Muscle layer of colon (tissue), 2 donors: ENCODE results near the gene SIK1.

Experiments
- H3K27ac ChIP-seq: one replicate; pipeline ENCODE4 v1.7.0; 2013; ENCODE audit warnings: low read depth, mild to moderate bottlenecking, low read length, moderate library complexity
- H3K27me3 ChIP-seq, 2 donors: one replicate each; pipeline ENCODE4 v1.7.0; 2013; ENCODE audit warnings: low read length in 2 of 2, mild to moderate bottlenecking in 2 of 2; ENCODE audit not compliant: insufficient read depth in 2 of 2, control insufficient read depth in 1 of 2
- H3K36me3 ChIP-seq: one replicate; pipeline ENCODE4 v1.7.0; 2013; ENCODE audit warnings: mild to moderate bottlenecking, low read length; ENCODE audit not compliant: insufficient read depth
- H3K4me1 ChIP-seq: one replicate; pipeline ENCODE4 v1.7.0; 2013; ENCODE audit warnings: mild to moderate bottlenecking, low read length; ENCODE audit not compliant: insufficient read depth
- H3K4me3 ChIP-seq, 2 donors: one replicate each; pipeline ENCODE4 v1.7.0; 2013; ENCODE audit warnings: low read length in 2 of 2, low read depth in 1 of 2, mild to moderate bottlenecking in 1 of 2, moderate library complexity in 1 of 2
- H3K9ac ChIP-seq: one replicate; pipeline ENCODE4 v1.7.0; 2013; ENCODE audit warnings: low read length
- H3K9me3 ChIP-seq: one replicate; pipeline ENCODE4 v1.7.0; 2013; ENCODE audit warnings: mild to moderate bottlenecking, low read length
- donor health status: abdominal sarcoma.
- donor health status: Adenocarcinoma of cecum.

SIK1 gene

DNA sequence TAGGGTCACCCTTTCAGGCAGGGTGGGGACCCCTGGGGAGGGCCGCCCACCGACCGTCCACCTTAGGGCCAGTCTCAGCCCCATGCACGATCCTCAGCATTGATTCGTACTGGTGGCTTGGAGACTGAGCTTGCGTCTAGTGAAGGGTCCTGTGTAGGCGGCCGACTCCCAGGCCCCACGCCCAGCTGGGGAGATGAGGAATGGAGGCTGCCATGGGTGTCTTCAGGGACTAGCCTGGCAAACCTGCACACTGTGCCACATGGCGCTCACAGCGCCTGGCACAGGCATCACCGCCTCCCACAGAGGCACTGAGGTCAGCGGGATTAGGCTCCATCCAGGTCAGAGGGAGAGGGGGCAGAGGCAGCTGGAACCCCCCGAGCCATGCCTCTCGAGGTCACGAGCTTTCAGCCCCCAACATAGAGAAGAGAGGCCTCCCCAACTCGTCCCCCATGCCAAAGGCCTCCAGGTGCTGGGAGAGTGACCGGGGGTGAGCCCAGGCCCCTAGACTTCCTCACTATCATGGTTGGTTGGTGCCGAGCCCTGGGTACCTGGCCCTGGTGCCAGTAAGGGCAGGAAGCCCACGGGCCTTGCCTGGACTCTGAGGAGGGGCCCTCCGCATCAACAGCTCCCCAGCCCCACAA, 51.0 kb downstream of the SIK1 start:
- no peaks in the 10 kb centered on the region for H3K9me3 ChIP-seq
- H3K4me1 ChIP-seq = no peaks in the 10 kb centered on the region
- H3K4me3 ChIP-seq = no peak overlapping the region
- no peaks in the 10 kb centered on the region for H3K27me3 ChIP-seq
- no peaks in the 10 kb centered on the region for H3K36me3 ChIP-seq
- no peak overlapping the region for H3K27ac ChIP-seq
- no peak overlapping the region for H3K9ac ChIP-seq

DNA sequence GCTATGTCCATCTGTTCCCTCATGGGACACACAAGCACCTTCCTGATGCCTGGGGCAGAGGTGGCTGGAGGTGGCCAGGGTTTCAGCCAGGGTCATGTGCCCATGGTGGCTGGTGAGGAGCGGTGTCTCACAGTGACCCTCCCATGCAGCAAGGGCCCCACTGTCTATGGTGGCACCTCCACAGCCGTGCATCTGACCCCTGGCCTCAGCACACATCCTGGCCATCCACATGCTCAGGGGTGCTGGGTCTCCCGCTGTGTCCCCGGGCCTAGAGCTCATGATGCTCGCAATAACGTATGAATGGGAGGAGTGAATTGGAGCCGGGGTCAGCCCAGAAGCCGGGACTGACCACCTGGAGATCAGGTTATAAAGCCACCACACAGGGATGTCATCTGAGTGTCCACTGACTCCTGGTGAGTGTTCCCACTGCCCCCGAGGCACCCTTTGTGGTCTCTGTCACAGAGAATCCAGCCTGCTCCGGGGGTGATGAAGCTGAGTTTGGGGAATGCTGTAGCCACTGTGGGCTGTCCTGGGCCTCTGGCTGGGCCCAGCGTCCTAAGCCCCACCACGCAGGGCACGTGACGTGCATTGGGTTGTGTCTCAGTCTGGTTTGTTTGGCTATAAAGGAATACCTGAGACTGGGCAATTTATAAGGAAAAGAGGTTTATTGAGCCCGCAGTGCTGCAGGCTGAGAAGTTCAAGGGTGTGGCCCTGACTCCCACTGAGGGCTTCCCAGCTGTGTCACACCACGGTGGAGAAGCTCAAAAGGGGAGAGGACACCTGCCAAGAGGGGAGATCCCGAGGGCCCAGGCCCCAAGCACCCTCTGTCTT, 51.7 kb downstream of the SIK1 start:
- H3K27ac ChIP-seq = no peak overlapping the region
- no peaks in the 10 kb centered on the region for H3K27me3 ChIP-seq
- no peaks in the 10 kb centered on the region for H3K9me3 ChIP-seq
- no peaks in the 10 kb centered on the region for H3K4me1 ChIP-seq
- no peaks in the 10 kb centered on the region for H3K36me3 ChIP-seq
- H3K4me3 ChIP-seq = no peak overlapping the region
- no peak overlapping the region for H3K9ac ChIP-seq

DNA sequence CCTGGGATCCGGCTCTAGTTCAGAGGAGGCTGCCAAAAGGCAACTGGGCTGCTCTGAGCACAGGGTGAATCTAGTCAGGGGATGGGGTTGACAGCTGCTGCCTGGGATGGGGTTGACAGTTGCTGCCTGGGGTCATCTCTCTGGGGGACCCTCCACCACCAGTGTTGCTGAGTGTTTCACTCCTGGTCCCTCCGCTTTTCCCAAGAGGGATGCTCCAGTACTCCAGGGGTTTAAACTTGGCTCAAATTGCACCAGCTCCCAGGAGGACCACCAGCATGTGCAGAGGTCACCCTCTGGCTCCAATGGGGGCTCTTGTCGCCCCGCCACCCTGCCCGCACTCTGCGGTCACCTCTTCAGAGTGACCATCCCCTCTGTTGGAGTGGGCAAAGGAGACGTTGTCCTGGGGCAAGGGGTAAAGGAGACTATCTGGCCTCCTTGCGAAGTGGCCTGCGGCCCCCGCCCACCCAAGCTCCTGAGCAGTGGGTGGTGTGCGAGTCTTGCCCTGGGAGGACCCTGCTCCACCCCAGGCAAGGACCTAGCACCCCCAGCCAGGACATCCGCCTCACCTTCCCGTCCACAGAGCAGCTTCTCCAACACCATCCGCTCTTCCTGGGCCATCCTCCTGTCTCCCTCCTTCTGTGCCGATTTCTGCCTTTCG, 52.6 kb downstream of the SIK1 start:
- no peaks in the 10 kb centered on the region for H3K9me3 ChIP-seq
- no peak overlapping the region for H3K9ac ChIP-seq
- H3K4me1 ChIP-seq = no peaks in the 10 kb centered on the region
- H3K27ac ChIP-seq = no peak overlapping the region
- H3K27me3 ChIP-seq = no peaks in the 10 kb centered on the region
- no peak overlapping the region for H3K4me3 ChIP-seq
- H3K36me3 ChIP-seq = no peaks in the 10 kb centered on the region

DNA sequence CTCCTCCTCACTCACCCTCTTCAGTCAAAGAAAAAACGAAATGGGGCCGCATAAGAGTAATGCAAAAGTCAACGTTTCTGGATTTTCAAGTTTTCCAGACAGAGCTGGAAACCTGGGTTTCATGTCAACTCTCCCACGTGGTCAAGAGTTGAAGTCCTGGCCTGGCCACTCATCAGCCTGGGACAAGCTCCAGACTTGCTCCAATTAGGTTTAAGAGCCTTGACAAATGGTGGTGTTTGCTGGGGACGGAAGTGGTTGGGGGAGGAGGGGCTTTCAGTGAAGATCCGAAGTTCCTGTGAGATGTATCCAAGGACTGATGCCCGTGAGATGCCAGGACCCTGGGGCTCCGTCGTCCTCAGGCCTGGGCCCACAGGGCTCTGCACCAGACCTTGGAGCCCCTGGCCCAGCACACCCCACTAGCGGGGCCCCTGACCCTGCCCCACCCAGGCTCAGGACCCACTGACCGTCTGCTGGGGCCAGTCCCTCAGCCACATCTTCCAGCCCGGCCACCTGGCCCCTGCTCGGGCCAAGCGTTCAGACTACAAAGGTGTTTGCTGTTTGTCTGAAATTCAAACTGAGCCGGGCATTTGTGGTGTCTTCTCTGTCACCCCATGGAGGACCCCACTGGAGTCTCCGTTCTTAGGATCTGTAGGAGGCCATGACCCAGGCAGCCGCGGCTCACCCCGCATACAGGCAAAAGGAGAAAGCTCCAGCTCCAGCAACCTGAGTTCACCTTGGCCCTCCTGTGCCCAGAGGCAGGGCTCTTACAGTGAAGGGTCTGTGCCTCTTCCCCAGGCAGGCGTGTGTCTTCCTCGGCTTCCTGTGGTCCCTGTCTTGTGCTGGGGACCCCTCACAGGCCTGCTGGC, 53.3 kb downstream of the SIK1 start:
- Histone ChIP-seq H3K4me3 (no peak overlapping the region), H3K27me3 (no peaks in the 10 kb centered on the region), H3K36me3 (no peaks in the 10 kb centered on the region), H3K27ac (no peak overlapping the region), H3K9me3 (no peaks in the 10 kb centered on the region), H3K4me1 (no peaks in the 10 kb centered on the region), H3K9ac (no peak overlapping the region)

DNA sequence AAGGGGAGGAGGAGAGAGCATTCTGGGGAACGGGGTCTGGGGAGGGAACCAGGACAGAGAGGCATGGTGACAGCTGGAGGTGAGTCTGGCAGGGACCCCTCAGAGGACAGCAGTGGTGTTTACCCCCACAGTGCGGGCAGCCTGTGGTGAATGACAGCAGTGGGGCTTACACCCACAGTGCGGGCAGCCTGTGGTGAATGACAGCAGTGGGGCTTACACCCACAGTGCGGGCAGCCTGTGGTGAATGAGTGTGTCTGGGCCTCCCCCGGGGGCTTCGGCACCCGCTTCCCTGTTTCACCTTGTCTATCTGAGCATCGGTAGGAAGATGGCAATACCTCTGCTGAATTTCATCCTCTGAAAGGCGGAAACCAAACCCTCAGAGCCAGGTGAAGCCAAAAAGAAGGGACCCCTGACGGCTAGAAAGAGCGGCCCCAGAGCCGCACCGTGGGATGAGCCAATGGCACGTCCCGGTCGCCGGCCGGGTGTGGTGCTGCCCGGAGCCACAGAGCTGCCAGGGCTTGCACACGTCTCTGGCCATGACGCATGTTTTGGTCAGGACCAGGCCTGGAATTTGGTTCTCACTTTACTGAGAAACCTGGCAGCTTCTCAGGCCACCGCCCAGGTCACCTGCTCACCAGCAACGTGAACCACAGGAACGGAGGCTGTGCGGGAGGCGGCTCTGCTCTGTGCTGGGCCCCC, 54.1 kb downstream of the SIK1 start:
- Histone ChIP-seq H3K36me3 (no peaks in the 10 kb centered on the region), H3K27me3 (no peaks in the 10 kb centered on the region), H3K9ac (no peak overlapping the region), H3K4me1 (no peaks in the 10 kb centered on the region), H3K27ac (no peak overlapping the region), H3K4me3 (no peak overlapping the region), H3K9me3 (no peaks in the 10 kb centered on the region)

DNA sequence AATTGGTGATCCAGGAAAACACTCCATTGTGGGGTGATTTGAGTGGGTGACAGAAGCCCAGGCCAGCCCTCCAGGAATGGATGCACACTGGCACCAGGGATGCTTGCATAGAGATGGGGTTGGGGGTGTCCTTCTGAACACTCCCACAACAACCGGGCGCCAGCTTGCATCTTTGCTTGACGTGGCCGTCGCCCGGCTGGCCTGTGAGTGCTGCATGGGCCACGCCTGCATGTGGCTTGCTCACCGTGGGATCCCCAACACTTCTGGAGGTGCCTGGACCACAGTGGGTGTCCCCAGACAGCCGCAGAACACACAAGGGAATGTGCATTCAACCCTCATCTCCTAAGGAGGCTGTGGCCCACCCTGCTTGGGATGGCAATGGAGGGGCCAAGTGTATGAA, 55.1 kb downstream of the SIK1 start:
- Histone ChIP-seq H3K9ac (no peak overlapping the region), H3K36me3 (no peaks in the 10 kb centered on the region), H3K27ac (no peak overlapping the region), H3K9me3 (no peaks in the 10 kb centered on the region), H3K4me1 (no peaks in the 10 kb centered on the region), H3K27me3 (no peaks in the 10 kb centered on the region), H3K4me3 (no peak overlapping the region)

DNA sequence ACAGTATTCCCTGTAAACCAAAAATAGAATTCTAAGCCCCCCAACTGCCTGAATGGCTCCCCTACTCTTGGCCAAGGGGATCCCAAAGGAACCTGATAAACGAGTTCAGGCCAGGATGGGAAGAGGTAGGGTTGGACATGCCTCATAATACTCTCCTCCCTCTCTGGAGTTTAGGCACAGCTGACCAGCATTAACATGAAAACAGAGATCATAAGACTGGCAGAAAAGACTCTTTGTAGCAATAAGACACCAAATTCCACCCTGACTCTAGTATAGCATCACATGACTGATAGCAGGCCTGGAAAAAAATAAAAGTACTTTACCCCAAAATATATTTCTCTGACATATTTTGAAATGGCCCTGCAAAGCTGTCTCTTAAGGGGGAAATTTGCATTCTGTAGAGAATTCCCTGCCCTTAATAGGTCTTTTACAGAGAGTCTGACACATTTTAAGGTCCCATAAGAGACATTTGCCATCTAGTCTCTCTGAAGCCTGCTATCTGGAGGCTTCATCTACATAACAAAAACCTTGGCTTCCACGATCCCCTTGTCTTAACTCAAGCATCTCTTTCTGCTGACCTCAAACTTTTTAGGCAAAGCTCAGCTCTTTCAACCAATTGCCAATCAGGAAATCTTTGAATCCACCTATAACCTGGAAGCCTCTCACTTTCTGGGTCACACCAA, 55.9 kb downstream of the SIK1 start:
- no peaks in the 10 kb centered on the region for H3K4me1 ChIP-seq
- no peak overlapping the region for H3K27ac ChIP-seq
- no peak overlapping the region for H3K4me3 ChIP-seq
- H3K27me3 ChIP-seq = no peaks in the 10 kb centered on the region
- H3K9ac ChIP-seq = no peak overlapping the region
- H3K36me3 ChIP-seq = no peaks in the 10 kb centered on the region
- no peaks in the 10 kb centered on the region for H3K9me3 ChIP-seq

DNA sequence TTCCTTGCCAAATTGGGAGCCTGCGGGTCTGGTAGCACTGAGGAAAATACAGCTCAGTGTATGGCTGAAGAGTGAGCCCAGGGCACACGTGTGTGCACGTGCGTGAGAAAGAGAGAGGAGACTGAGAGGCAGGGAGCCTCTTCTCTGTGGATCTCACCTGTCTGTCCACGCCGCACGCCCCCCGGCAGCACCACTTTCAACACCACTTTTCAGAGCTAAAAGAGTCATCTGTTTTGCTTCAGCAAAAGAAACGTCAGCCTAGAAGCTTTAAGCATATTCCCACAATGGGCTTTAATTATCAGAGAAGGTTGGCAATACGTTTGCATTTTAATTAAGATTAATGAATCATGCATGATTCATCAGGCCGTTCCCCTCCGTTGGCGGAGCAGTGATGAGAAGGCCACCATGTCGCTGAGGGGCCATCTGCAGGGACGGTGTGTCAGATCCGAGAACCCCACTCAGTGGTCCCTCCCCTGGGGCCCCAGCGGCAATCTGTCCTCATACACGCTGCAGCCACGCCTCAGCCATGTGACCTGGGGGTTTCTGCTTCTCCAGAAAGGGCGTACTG, 56.8 kb downstream of the SIK1 start:
- Histone ChIP-seq H3K4me1 (no peaks in the 10 kb centered on the region), H3K9me3 (no peaks in the 10 kb centered on the region), H3K4me3 (no peak overlapping the region), H3K9ac (no peak overlapping the region), H3K27ac (no peak overlapping the region), H3K27me3 (no peaks in the 10 kb centered on the region), H3K36me3 (no peaks in the 10 kb centered on the region)

DNA sequence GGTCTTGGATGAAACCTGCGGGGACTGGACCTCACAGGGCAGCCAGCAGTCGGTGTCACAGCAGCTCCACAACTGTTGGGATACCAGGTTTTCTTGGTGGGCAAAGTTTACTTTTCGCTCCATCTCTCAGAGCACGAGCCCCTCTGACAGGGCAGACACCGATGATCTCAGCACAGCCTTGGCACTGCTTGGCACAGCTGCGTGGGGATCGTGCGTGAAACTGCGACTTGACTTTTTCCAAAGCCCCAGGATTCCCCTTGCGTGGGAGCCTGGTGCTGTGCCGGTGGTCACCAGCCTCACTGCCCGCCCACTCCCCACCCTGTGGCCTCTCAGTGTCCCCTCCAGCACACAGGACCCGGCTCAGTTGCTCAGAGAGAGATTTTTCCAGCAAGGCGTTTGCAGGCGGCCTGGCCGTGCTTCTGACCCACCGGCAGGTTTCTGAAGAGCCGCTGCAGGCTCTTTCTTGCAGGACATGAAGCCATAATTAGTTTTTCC, 57.3 kb downstream of the SIK1 start:
- Histone ChIP-seq H3K27me3 (no peaks in the 10 kb centered on the region), H3K9me3 (no peaks in the 10 kb centered on the region), H3K4me3 (no peak overlapping the region), H3K27ac (no peak overlapping the region), H3K9ac (no peak overlapping the region), H3K4me1 (no peaks in the 10 kb centered on the region), H3K36me3 (no peaks in the 10 kb centered on the region)

DNA sequence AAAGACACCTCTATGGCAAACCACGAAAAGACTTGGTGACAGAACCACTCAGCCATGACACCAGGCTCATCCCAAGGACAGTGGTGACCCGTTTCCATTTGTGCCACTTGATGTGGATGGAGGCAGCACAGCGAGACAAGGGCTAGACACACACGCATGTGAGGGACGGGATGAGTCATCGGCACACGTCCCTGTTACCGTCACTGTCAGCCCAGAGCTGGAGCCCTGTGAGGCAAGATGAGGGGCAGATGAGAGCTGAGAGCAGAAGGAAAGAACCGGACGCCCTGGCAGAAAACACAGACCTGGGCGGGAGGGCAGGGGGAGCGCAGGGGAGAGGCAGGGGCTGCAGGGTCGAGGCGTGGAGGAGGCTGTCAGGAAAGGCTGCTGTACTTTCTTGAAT, 57.8 kb downstream of the SIK1 start:
- H3K4me3 ChIP-seq = no peak overlapping the region
- no peak overlapping the region for H3K27ac ChIP-seq
- no peak overlapping the region for H3K9ac ChIP-seq
- H3K4me1 ChIP-seq = no peaks in the 10 kb centered on the region
- H3K36me3 ChIP-seq = no peaks in the 10 kb centered on the region
- no peaks in the 10 kb centered on the region for H3K9me3 ChIP-seq
- no peaks in the 10 kb centered on the region for H3K27me3 ChIP-seq
